ENCODE data around the gene MYOZ2. TPM values are rescaled to one million over a fixed set of nuclear protein-coding genes. Genes with fewer than 3 reads are reported as not detected.

The MYOZ2 gene
- total and polyA plus RNA-seq, 12 donors: 0.06 to 0.80 (median 0.22) TPM; not detected in 4

DNA sequence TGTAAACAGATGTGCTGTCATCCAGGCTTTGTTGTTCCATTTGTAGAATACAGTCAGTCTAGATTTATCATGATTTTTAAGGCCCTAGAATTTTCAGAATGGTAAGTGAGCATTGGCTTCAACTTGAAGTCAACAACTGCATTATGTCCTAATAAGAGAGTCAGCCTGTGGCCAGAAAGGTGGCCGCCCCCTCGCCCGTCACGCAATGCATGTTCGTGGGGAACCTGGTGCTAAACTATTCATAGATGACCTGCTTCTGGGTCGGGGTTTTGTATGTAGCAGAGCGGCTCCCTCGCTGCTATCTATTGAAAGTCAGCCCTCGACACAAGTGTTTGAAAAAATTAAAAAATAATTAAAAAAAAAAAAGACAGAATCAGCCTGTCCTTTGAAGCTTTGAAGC lies 101.6 kb downstream of the MYOZ2 start:
- H3K4me3 ChIP-seq: no peak overlapping the region
- H3K36me3 ChIP-seq (replicated peaks in 1 of 2): peaks cover 0 to 23% of the 10 kb centered on the region in 2 donors
- no peaks in the 10 kb centered on the region for H3K27me3 ChIP-seq
- intact Hi-C loops (cut with DNase I): no loop called here
- DNase-seq: no peak
- H3K4me1 ChIP-seq (replicated peaks in 1 of 2): peaks cover 0 to 20% of the 10 kb centered on the region in 2 donors
- H3K27ac ChIP-seq: no peak overlapping the region
- no peaks in the 10 kb centered on the region for H3K9me3 ChIP-seq (replicated peaks in 1 of 3)
- 95 to 98% (median 98%) methylated on average over 9 of the region's 9 CpGs for WGBS, 4 donors
- TF ChIP-seq, protein P1, sequence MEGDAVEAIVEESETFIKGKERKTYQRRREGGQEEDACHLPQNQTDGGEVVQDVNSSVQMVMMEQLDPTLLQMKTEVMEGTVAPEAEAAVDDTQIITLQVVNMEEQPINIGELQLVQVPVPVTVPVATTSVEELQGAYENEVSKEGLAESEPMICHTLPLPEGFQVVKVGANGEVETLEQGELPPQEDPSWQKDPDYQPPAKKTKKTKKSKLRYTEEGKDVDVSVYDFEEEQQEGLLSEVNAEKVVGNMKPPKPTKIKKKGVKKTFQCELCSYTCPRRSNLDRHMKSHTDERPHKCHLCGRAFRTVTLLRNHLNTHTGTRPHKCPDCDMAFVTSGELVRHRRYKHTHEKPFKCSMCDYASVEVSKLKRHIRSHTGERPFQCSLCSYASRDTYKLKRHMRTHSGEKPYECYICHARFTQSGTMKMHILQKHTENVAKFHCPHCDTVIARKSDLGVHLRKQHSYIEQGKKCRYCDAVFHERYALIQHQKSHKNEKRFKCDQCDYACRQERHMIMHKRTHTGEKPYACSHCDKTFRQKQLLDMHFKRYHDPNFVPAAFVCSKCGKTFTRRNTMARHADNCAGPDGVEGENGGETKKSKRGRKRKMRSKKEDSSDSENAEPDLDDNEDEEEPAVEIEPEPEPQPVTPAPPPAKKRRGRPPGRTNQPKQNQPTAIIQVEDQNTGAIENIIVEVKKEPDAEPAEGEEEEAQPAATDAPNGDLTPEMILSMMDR (IDR thresholded peaks at IDR 0.05): no peak
- TF ChIP-seq POLR2A (IDR thresholded peaks at IDR 0.05): no peak

Other genes starting within 250 kb of the MYOZ2 start
- gene SYNPO2, start 247.0 kb upstream of the MYOZ2 start, total RNA-seq: 10 to 100 TPM in 8 of 9 donors, 1 to 10 TPM in 1; 4.5 to 49.0 (median 28.3) TPM
- 10 to 100 TPM in 2 of 3 donors, 1 to 10 TPM in 1; 8.5 to 15.0 (median 12.1) TPM for gene SYNPO2, start 247.0 kb upstream of the MYOZ2 start, polyA plus RNA-seq
- 10 to 100 TPM in 8 of 9 donors, 1 to 10 TPM in 1; 7.0 to 78.9 (median 37.6) TPM for gene USP53, start 76.9 kb downstream of the MYOZ2 start, total RNA-seq
- gene USP53, start 76.9 kb downstream of the MYOZ2 start, polyA plus RNA-seq: 10 to 100 TPM; 19.0 to 34.6 (median 28.7) TPM
- gene FABP2, start 186.3 kb downstream of the MYOZ2 start, total RNA-seq: 1 to 10 TPM in 1 of 9 donors, under 1 TPM in 3, not detected in 5; 0.11 to 7.7 (median 0.64) TPM
- under 1 TPM in 2 of 3 donors, not detected in 1; 0.22 to 0.34 TPM for gene FABP2, start 186.3 kb downstream of the MYOZ2 start, polyA plus RNA-seq